ENCODE data around the gene FAM107B. TPM values are rescaled to one million over a fixed set of nuclear protein-coding genes. Genes with fewer than 3 reads are reported as not detected.

Gene FAM107B
- total RNA-seq, 4 donors from 2014 or later: 12.3 to 41.3 (median 31.8) TPM

- no peak overlapping the region for H3K27ac ChIP-seq
- DNase-seq: no peak
- WGBS, 2 donors: 71 to 85% methylated on average over 4 of the region's 4 CpGs
- no peaks in the 10 kb centered on the region for H3K36me3 ChIP-seq
- no peaks in the 10 kb centered on the region for H3K9me3 ChIP-seq
- H3K4me3 ChIP-seq (replicated peaks in 1 of 3): no peak overlapping the region
- H3K4me1 ChIP-seq: no peaks in the 10 kb centered on the region
- H3K27me3 ChIP-seq: no peaks in the 10 kb centered on the region
- intact Hi-C loops (cut with DNase I): no loop called here
- TF ChIP-seq POLR2A (IDR thresholded peaks at IDR 0.05): no peak
Measured at GRCh38 chr10:14513123-14513522, 261.6 kb downstream of the FAM107B start.

GRCh38 chr10:14510346-14510745 is 264.4 kb downstream of the FAM107B start:
- Histone ChIP-seq H3K27ac (no peak overlapping the region), H3K36me3 (no peaks in the 10 kb centered on the region), H3K4me3 (replicated peaks in 1 of 3) (no peak overlapping the region), H3K4me1 (no peaks in the 10 kb centered on the region), H3K9me3 (no peaks in the 10 kb centered on the region), H3K27me3 (no peaks in the 10 kb centered on the region)
- TF ChIP-seq POLR2A (IDR thresholded peaks at IDR 0.05): no peak
- TF ChIP-seq, protein P1, sequence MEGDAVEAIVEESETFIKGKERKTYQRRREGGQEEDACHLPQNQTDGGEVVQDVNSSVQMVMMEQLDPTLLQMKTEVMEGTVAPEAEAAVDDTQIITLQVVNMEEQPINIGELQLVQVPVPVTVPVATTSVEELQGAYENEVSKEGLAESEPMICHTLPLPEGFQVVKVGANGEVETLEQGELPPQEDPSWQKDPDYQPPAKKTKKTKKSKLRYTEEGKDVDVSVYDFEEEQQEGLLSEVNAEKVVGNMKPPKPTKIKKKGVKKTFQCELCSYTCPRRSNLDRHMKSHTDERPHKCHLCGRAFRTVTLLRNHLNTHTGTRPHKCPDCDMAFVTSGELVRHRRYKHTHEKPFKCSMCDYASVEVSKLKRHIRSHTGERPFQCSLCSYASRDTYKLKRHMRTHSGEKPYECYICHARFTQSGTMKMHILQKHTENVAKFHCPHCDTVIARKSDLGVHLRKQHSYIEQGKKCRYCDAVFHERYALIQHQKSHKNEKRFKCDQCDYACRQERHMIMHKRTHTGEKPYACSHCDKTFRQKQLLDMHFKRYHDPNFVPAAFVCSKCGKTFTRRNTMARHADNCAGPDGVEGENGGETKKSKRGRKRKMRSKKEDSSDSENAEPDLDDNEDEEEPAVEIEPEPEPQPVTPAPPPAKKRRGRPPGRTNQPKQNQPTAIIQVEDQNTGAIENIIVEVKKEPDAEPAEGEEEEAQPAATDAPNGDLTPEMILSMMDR (IDR thresholded peaks at IDR 0.05): no peak
- intact Hi-C loops (cut with DNase I): no loop called here
- DNase-seq: no peak
- 70 to 74% methylated on average over 2 of the region's 2 CpGs for WGBS, 2 donors

- no peaks in the 10 kb centered on the region for H3K9me3 ChIP-seq
- 85 to 90% methylated on average over 14 of the region's 14 CpGs for WGBS, 2 donors
- intact Hi-C loops (cut with DNase I): no loop called here
- TF ChIP-seq, protein P1 (IDR thresholded peaks at IDR 0.05): no peak
- TF ChIP-seq POLR2A (IDR thresholded peaks at IDR 0.05): no peak
- H3K4me3 ChIP-seq (replicated peaks in 1 of 3): no peak overlapping the region
- H3K4me1 ChIP-seq: no peaks in the 10 kb centered on the region
- H3K27ac ChIP-seq: no peak overlapping the region
- no peaks in the 10 kb centered on the region for H3K36me3 ChIP-seq
- H3K27me3 ChIP-seq: no peaks in the 10 kb centered on the region
- DNase-seq: no peak
Measured at GRCh38 chr10:14508725-14509124, 266.0 kb downstream of the FAM107B start.

DNA sequence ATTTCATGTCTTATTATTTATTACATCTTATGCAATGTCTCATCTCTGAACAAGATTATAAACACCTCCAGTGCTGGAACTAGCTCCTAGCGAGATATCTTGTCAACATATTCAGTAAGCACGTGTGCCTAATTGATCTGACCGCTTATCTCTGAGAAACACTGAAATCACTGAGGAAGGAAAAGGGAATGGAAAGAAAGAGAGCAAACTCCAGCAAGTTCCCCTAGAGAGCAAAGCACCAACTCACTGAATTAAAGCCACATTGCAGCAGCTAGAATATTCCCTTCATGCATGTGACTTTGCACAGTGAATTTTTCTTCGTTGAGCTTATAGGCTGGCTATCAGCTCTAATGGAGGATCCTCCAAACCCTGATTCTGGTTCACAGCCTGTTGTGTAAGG is 266.9 kb downstream of the FAM107B start:
- no peak for TF ChIP-seq POLR2A (IDR thresholded peaks at IDR 0.05)
- TF ChIP-seq, protein P1 (IDR thresholded peaks at IDR 0.05): no peak
- Histone ChIP-seq H3K9me3 (no peaks in the 10 kb centered on the region), H3K36me3 (no peaks in the 10 kb centered on the region), H3K27me3 (no peaks in the 10 kb centered on the region), H3K27ac (no peak overlapping the region), H3K4me1 (no peaks in the 10 kb centered on the region), H3K4me3 (replicated peaks in 1 of 3) (no peak overlapping the region)
- intact Hi-C loops (cut with DNase I): no loop called here
- no peak for DNase-seq
- 70 to 79% methylated on average over 4 of the region's 4 CpGs for WGBS, 2 donors

GRCh38 chr10:14507176-14507575 is 267.5 kb downstream of the FAM107B start:
- WGBS, 2 donors: 49 to 62% methylated on average over 6 of the region's 6 CpGs

More at GRCh38 chr10:14507176-14507575, 267.5 kb downstream of the FAM107B start:
- H3K9me3 ChIP-seq: no peaks in the 10 kb centered on the region
- no peaks in the 10 kb centered on the region for H3K4me1 ChIP-seq
- H3K27ac ChIP-seq: no peak overlapping the region
- H3K4me3 ChIP-seq (replicated peaks in 1 of 3): no peak overlapping the region
- intact Hi-C loops (cut with DNase I): no loop called here
- DNase-seq: no peak
- TF ChIP-seq, protein P1 (IDR thresholded peaks at IDR 0.05): no peak
- no peak for TF ChIP-seq POLR2A (IDR thresholded peaks at IDR 0.05)
- H3K36me3 ChIP-seq: no peaks in the 10 kb centered on the region
- no peaks in the 10 kb centered on the region for H3K27me3 ChIP-seq

All from thyroid gland (tissue), 4 donors.